PC-9 (cell line): ENCODE results near the gene NPW. TPM values are rescaled to one million over a fixed set of nuclear protein-coding genes. Genes with fewer than 3 reads are reported as not detected.

Source experiments
- BruUV-seq: library from RNA; stranded (reverse); fragments of 400-500 nt; replicated peaks from 2 replicates; lab custom pipeline; 2021; lab: Mats Ljungman, UMichigan
- CTCF ChIA-PET: fragments of 300-600 bp; sonication (Branson Sonifier 250); formaldehyde crosslinking; loops from one replicate; lab custom pipeline; 2022; ENCODE audit warnings: antibody characterized with exemption; lab: Charles Lee
- POLR2A ChIA-PET: fragments of 300-600 bp; sonication (Branson Sonifier 250); formaldehyde crosslinking; loops from one replicate; lab custom pipeline; 2022; ENCODE audit warnings: antibody characterized with exemption; ENCODE audit not compliant: unreplicated experiment; lab: Charles Lee
- DNase-seq, 2 experiments: peaks; one replicate each; pipeline versions ENCODE4 v3.0.0 to v3.0.0-alpha.2; 2015 to 2022; ENCODE audit warnings: mixed read lengths in 1 of 2
- H2AFZ ChIP-seq: fragments of 200-600 bp; sonication (generic); 2 replicates; pipeline ENCODE4 v1.8.1; 2017; ENCODE audit warnings: antibody characterized with exemption
- H3F3A ChIP-seq: fragments of 200-600 bp; sonication (generic); 2 replicates; pipeline ENCODE4 v1.8.1; 2017; ENCODE audit warnings: antibody characterized with exemption, mild to moderate bottlenecking, low read depth; ENCODE audit not compliant: insufficient read depth
- H3K27ac ChIP-seq: fragments of 200-600 bp; sonication (generic); 2 replicates; pipeline ENCODE4 v1.6.1; 2016; ENCODE audit warnings: mixed run types
- H3K27me3 ChIP-seq: fragments of 200-600 bp; sonication (generic); 2 replicates; pipeline ENCODE4 v1.6.1; 2016; ENCODE audit warnings: low read depth, mixed run types; ENCODE audit not compliant: insufficient read depth
- H3K36me3 ChIP-seq: fragments of 200-600 bp; sonication (generic); 2 replicates; pipeline ENCODE4 v1.6.1; 2016; ENCODE audit warnings: low read depth, mixed run types
- H3K4me1 ChIP-seq: fragments of 200-600 bp; sonication (generic); replicated peaks from 2 replicates; pipeline ENCODE4 v1.6.1; 2016; ENCODE audit warnings: mixed run types; ENCODE audit not compliant: insufficient read depth
- H3K4me2 ChIP-seq: fragments of 200-600 bp; sonication (generic); 2 replicates; pipeline ENCODE4 v1.6.1; 2017; ENCODE audit warnings: mixed run types
- H3K4me3 ChIP-seq: fragments of 200-600 bp; sonication (generic); 2 replicates; pipeline ENCODE4 v1.6.1; 2016; ENCODE audit warnings: mixed run types
- H3K79me2 ChIP-seq: fragments of 200-600 bp; sonication (generic); 2 replicates; pipeline ENCODE4 v1.6.1; 2017; ENCODE audit warnings: low read depth, mixed run types
- H3K9me2 ChIP-seq: fragments of 200-600 bp; sonication (generic); 2 replicates; pipeline ENCODE4 v1.8.1; 2017; ENCODE audit warnings: mild to moderate bottlenecking; ENCODE audit not compliant: insufficient read depth
- H3K9me3 ChIP-seq: fragments of 200-600 bp; sonication (generic); 2 replicates; pipeline ENCODE4 v1.8.1; 2016; ENCODE audit warnings: low read depth; ENCODE audit not compliant: insufficient read depth
- H4K20me1 ChIP-seq: fragments of 200-600 bp; sonication (generic); 2 replicates; pipeline ENCODE4 v1.8.1; 2017; ENCODE audit not compliant: insufficient read depth
- CTCF ChIP-seq: fragments of 200-600 bp; sonication (generic); conservative IDR thresholded peaks from 2 replicates; pipeline ENCODE4 v1.6.1; 2017; ENCODE audit warnings: mixed run types, antibody characterized with exemption, mild to moderate bottlenecking, moderate library complexity
- EZH2 ChIP-seq: fragments of 200-600 bp; sonication (generic); IDR thresholded peaks from 2 replicates; pipeline ENCODE4 v1.8.0; 2017; ENCODE audit warnings: antibody characterized with exemption, low read depth
- intact Hi-C: fragments of 100-400 bp; cut with micrococcal nuclease; formaldehyde crosslinking; loops from one replicate; pipeline ENCODE4 v1.10.0; 2022; ENCODE audit not compliant: unreplicated experiment
- total RNA-seq: library from RNA; stranded (reverse); gene quantifications from 2 replicates; pipeline ENCODE4 v1.2.3, GENCODE V29; 2021

The NPW gene
- total RNA-seq, 1 experiment from 2014 or later = 4.0 TPM

GRCh38 chr16:1980030-1980769, 39.4 kb upstream of the NPW start:
- peak overlapping the region; percentile 99 for H3K4me2 ChIP-seq
- H4K20me1 ChIP-seq = 0 out of 2 replicates have a peak, but pooled peaks cover 5% of the 10 kb centered on the region
- no peaks in the 10 kb centered on the region for H3K9me2 ChIP-seq
- peaks cover 9% of the 10 kb centered on the region for H3K79me2 ChIP-seq
- H2AFZ ChIP-seq = peak overlapping the region; percentile 81; the same call in 1 of the 2 replicates
- H3K4me1 ChIP-seq = peaks cover 55% of the 10 kb centered on the region
- DNase-seq = no peak
- no peaks in the 10 kb centered on the region for H3K9me3 ChIP-seq
- H3K4me3 ChIP-seq = peak overlapping the region; percentile 55
- TF ChIP-seq CTCF (no peak), EZH2 (no peak)
- H3K27ac ChIP-seq = peak overlapping the region; percentile 62
- H3K27me3 ChIP-seq = no peaks in the 10 kb centered on the region
- peaks cover 65% of the 10 kb centered on the region for H3F3A ChIP-seq
- BruUV-seq = no TSS peak
- POLR2A ChIA-PET = interaction anchor here (0.6 to 1.4 kb wide), 3 partner anchors 16 to 1204 kb away, joined by 4 to 25 read pairs (median 10); partner anchors contain the start of gene RPS2
- intact Hi-C loops = loop anchor here (5.0 kb wide), 2 partner anchors 67 to 162 kb away; partner anchors contain the start of genes NTHL1 and TSC2
- 0 out of 2 replicates have a peak, but pooled peaks cover 3% of the 10 kb centered on the region for H3K36me3 ChIP-seq
- CTCF ChIA-PET = interaction anchor here (0.6 kb wide), 1 partner anchor 166 kb away, joined by 3 read pairs; no protein-coding TSS in a partner anchor

GRCh38 chr16:1980770-1981087, 38.9 kb upstream of the NPW start:
- H3K36me3 ChIP-seq = 0 out of 2 replicates have a peak, but pooled peaks cover 3% of the 10 kb centered on the region
- H3F3A ChIP-seq = peaks cover 69% of the 10 kb centered on the region
- intact Hi-C loops = loop anchor here (5.0 kb wide), 2 partner anchors 67 to 162 kb away; partner anchors contain the start of genes NTHL1 and TSC2
- H3K4me2 ChIP-seq = peak overlapping the region; percentile 99
- DNase-seq = no peak
- H2AFZ ChIP-seq = no peak overlapping the region
- no peaks in the 10 kb centered on the region for H3K9me3 ChIP-seq
- BruUV-seq = no TSS peak
- H3K27me3 ChIP-seq = no peaks in the 10 kb centered on the region
- no peaks in the 10 kb centered on the region for H3K9me2 ChIP-seq
- POLR2A ChIA-PET = interaction anchor here (0.6 kb wide), 1 partner anchor 1195 kb away, joined by 25 read pairs; no protein-coding TSS in a partner anchor
- H3K79me2 ChIP-seq = peaks cover 15% of the 10 kb centered on the region
- H3K4me1 ChIP-seq = peaks cover 60% of the 10 kb centered on the region
- H4K20me1 ChIP-seq = 0 out of 2 replicates have a peak, but pooled peaks cover 5% of the 10 kb centered on the region
- TF ChIP-seq CTCF (no peak), EZH2 (no peak)
- CTCF ChIA-PET = interaction anchor here (0.6 kb wide), 1 partner anchor 166 kb away, joined by 3 read pairs; no protein-coding TSS in a partner anchor
- no peak overlapping the region for H3K27ac ChIP-seq
- H3K4me3 ChIP-seq = peak overlapping the region; percentile 55; the same call in 1 of the 2 replicates

- CTCF ChIA-PET = interaction anchor here (1.5 kb wide), 1 partner anchor 159 kb away, joined by 3 read pairs; no protein-coding TSS in a partner anchor
- H3K79me2 ChIP-seq = peaks cover 17% of the 10 kb centered on the region
- DNase-seq = no peak
- H3K36me3 ChIP-seq = peaks cover 3% of the 10 kb centered on the region; the same call in 1 of the 2 replicates
- H4K20me1 ChIP-seq = 0 out of 2 replicates have a peak, but pooled peaks cover 5% of the 10 kb centered on the region
- H3K4me1 ChIP-seq = peaks cover 66% of the 10 kb centered on the region
- POLR2A ChIA-PET = interaction anchor here (0.6 kb wide), 2 partner anchors 68 to 481 kb away, joined by 5 to 6 read pairs; no protein-coding TSS in a partner anchor
- peaks cover 69% of the 10 kb centered on the region for H3F3A ChIP-seq
- H3K9me2 ChIP-seq = no peaks in the 10 kb centered on the region
- H3K4me2 ChIP-seq = peak within 1 kb of the TSS; percentile 99
- H2AFZ ChIP-seq = no peak within 1 kb of the TSS
- H3K4me3 ChIP-seq = peak within 1 kb of the TSS; percentile 55; the same call in 1 of the 2 replicates
- no peaks in the 10 kb centered on the region for H3K9me3 ChIP-seq
- no peak within 1 kb of the TSS for H3K27ac ChIP-seq
- TF ChIP-seq CTCF (no peak), EZH2 (no peak)
- intact Hi-C loops = loop anchor here (5.0 kb wide), 2 partner anchors 66 to 161 kb away; partner anchors contain the start of genes NTHL1 and TSC2
- no TSS peak for BruUV-seq
- H3K27me3 ChIP-seq = no peaks in the 10 kb centered on the region
Measured at GRCh38 chr16:1981398-1981836, 38.2 kb upstream of the NPW start, which contains the start of gene NOXO1. TSS of gene NOXO1 (minus strand) at chr16:1981469. CDS start at chr16:1981179, 290 bp downstream.
